GM19463 (cell line): ENCODE data around the gene CHIA.

Experiments used
- ATAC-seq: cut with Tn5 transposase; IDR thresholded peaks from one replicate; pipeline ENCODE4 v1.9.1; 2021; ENCODE audit warnings: mild to moderate bottlenecking, moderate library complexity; ENCODE audit not compliant: unreplicated experiment

CHIA gene

GRCh38 chr1:111361761-111362160 is 71.1 kb downstream of the CHIA start:
- no peak for ATAC-seq

- ATAC-seq: no peak
These were observed 74.0 kb downstream of the CHIA start for GRCh38 chr1:111364690-111365089.

- no peak for ATAC-seq
These were observed 75.6 kb downstream of the CHIA start for GRCh38 chr1:111366256-111366655.

- ATAC-seq: no peak
These were observed 78.5 kb downstream of the CHIA start for GRCh38 chr1:111369177-111369576.

GRCh38 chr1:111369645-111370044 is 79.0 kb downstream of the CHIA start:
- no peak for ATAC-seq
